ENCODE results near the gene SYCP2L. TPM values are rescaled to one million over a fixed set of nuclear protein-coding genes. Genes with fewer than 3 reads are reported as not detected.

The SYCP2L gene
- total and polyA plus RNA-seq, 9 of the 15 experiments (the other 6 are each of a cell fraction or from before 2014, with no cell fraction given): 12.4 to 46.9 (median 22.0) TPM

DNA sequence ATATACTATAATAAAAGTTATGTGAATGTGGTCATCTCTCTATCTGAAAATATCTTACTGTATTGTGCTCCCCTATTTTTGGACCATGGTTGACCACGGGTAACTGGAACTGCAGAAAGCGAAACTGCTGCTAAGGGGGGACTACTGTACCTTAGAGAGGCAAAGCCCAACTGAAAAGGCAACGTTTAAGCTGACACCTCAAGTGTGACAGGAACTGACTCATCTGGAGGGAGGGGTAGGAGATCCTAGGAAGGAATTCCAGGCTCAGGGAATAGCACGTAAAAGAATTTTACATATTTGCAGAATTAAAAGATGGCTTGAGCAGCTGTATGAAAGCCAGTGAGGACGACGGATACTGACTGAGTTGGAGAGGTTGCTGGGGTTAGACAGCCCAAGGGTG lies 122.5 kb downstream of the SYCP2L start:
- ATAC-seq (no peak), DNase-seq (ENCODE audit: extremely low read depth in 1 of 4, low spot score in 3 of 4) (no peak), FAIRE-seq (no peak)
- no TSS peak for BruUV-seq (replicated peaks)
- TF ChIP-seq CEBPG (CRISPR knock-in tag; IDR thresholded peaks at IDR 0.05): no peak
- TF ChIP-seq CEBPG (tag; conservative IDR thresholded peaks at IDR 0.05 in 1 of 2, IDR thresholded peaks at IDR 0.05 in 1 of 2): no peak
- no peak for TF ChIP-seq PRPF4 (IDR thresholded peaks at IDR 0.05; ENCODE audit: insufficient read depth, low read depth, low read length, poor library complexity, severe bottlenecking)
- TF ChIP-seq ADNP (tag; IDR thresholded peaks at IDR 0.05): no peak
- peak; percentile 40; the same call in 1 of the 2 replicates for TF ChIP-seq FOSL1 (tag; conservative IDR thresholded peaks at IDR 0.05)
- TF ChIP-seq SRSF9 (IDR thresholded peaks at IDR 0.05; ENCODE audit: borderline replicate concordance, low read depth, low read length): no peak
- TF ChIP-seq ZNF124 (CRISPR knock-in tag; IDR thresholded peaks at IDR 0.05): no peak
- in situ Hi-C loops (cut with MboI) (no loop called here), intact Hi-C loops (cut with micrococcal nuclease) (no loop called here)
- no peaks in the 10 kb centered on the region for H3K9me3 ChIP-seq (replicated peaks; ENCODE audit: control insufficient read depth, insufficient read depth, low read depth, low read length)
- H3K79me2 ChIP-seq (ENCODE audit: control insufficient read depth, insufficient read depth, low read length): no peaks in the 10 kb centered on the region
- no peak overlapping the region for H3K27ac ChIP-seq (ENCODE audit: extremely low read depth, low read depth, low read length)
- no peaks in the 10 kb centered on the region for H3K36me3 ChIP-seq (ENCODE audit: control insufficient read depth, insufficient read depth, low read length)
- H3K9me1 ChIP-seq (ENCODE audit: control insufficient read depth, insufficient read depth, low read length): no peaks in the 10 kb centered on the region
- no peaks in the 10 kb centered on the region for H4K20me1 ChIP-seq (replicated peaks; ENCODE audit: control insufficient read depth, insufficient read depth, low read length)
- peak overlapping the region in 1 of 2 experiments; percentile 15; a peak in 1 of 4 replicates for H3K9ac ChIP-seq (ENCODE audit: insufficient read depth in 1 of 2, low read depth in 2 of 2, low read length in 2 of 2)
- H3K4me3 ChIP-seq: no peak overlapping the region
- H3K4me1 ChIP-seq (replicated peaks in 1 of 2; ENCODE audit: control insufficient read depth in 2 of 2, insufficient read depth in 2 of 2, low read length in 2 of 2): peaks cover 0 to 5% of the 10 kb centered on the region in 2 experiments; a peak in 2 of 5 replicates
- CTCF ChIA-PET (ENCODE audit: low intra/inter-chr PET ratio): no interaction called here
- POLR2A ChIA-PET: interaction anchor here (0.9 to 1.6 kb wide), 2 partner anchors 9 to 13 kb away, joined by 5 to 6 read pairs; no protein-coding TSS in a partner anchor
- WGBS (ENCODE audit: insufficient coverage, low coverage, missing lambda C conversion rate): 6% methylated on average over 6 of the region's 6 CpGs
- no peak overlapping the region for H2AFZ ChIP-seq (ENCODE audit: low read depth, low read length)
- no peak overlapping the region; the same call in 1 of the 2 replicates for H3K4me2 ChIP-seq (ENCODE audit: insufficient read depth, low read length)
- peaks cover 10 to 16% of the 10 kb centered on the region in 2 experiments; a peak in 3 of 5 replicates for H3K27me3 ChIP-seq (ENCODE audit: control insufficient read depth in 2 of 2, insufficient read depth in 2 of 2, low read length in 2 of 2)
